GM18519 (cell line): Measurements from ENCODE around the gene HTR2A.
A peak's percentile ranks its signal among the peaks of the same experiment; 100 is the strongest.

Source experiments
- ATAC-seq: cut with Tn5 transposase; IDR thresholded peaks from one replicate; pipeline ENCODE4 v1.9.1; 2021; ENCODE audit warnings: mild to moderate bottlenecking, moderate library complexity; ENCODE audit not compliant: unreplicated experiment, low FRiP score

Gene HTR2A

GRCh38 chr13:46874006-46874405 is 22.8 kb downstream of the HTR2A start:
- ATAC-seq, result no peak

- ATAC-seq, result no peak
Measured at GRCh38 chr13:46871557-46871956, 25.3 kb downstream of the HTR2A start.

- ATAC-seq, result no peak
Measured at GRCh38 chr13:46868091-46868490, 28.8 kb downstream of the HTR2A start.

- ATAC-seq, result peak; percentile 52
Measured at GRCh38 chr13:46866150-46866549, 30.7 kb downstream of the HTR2A start.

- ATAC-seq, result no peak
Measured at GRCh38 chr13:46864941-46865340, 31.9 kb downstream of the HTR2A start.

GRCh38 chr13:46861959-46862358 is 34.9 kb downstream of the HTR2A start:
- no peak for ATAC-seq

- ATAC-seq, result no peak
Measured at GRCh38 chr13:46860722-46861121, 36.1 kb downstream of the HTR2A start.

GRCh38 chr13:46858776-46859175 is 38.1 kb downstream of the HTR2A start:
- ATAC-seq, result no peak

GRCh38 chr13:46858163-46858562 is 38.7 kb downstream of the HTR2A start:
- no peak for ATAC-seq

- no peak for ATAC-seq
Measured at GRCh38 chr13:46855664-46856063, 41.2 kb downstream of the HTR2A start.

- ATAC-seq, result peak; percentile 89
Measured at GRCh38 chr13:46855166-46855565, 41.7 kb downstream of the HTR2A start.

- ATAC-seq, result no peak
Measured at GRCh38 chr13:46852168-46852567, 44.7 kb downstream of the HTR2A start.

- ATAC-seq, result peak; percentile 36
Measured at GRCh38 chr13:46850214-46850613, 46.6 kb downstream of the HTR2A start.

GRCh38 chr13:46846726-46847125 is 50.1 kb downstream of the HTR2A start:
- ATAC-seq, result no peak

- no peak for ATAC-seq
Measured at GRCh38 chr13:46845146-46845545, 51.7 kb downstream of the HTR2A start.

- ATAC-seq, result no peak
Measured at GRCh38 chr13:46844431-46844830, 52.4 kb downstream of the HTR2A start.

- ATAC-seq, result no peak
Measured at GRCh38 chr13:46839399-46839798, 57.5 kb downstream of the HTR2A start.

- ATAC-seq, result no peak
Measured at GRCh38 chr13:46834657-46835056, 62.2 kb downstream of the HTR2A start.

GRCh38 chr13:46831588-46832194 is 65.2 kb downstream of the HTR2A start:
- ATAC-seq, result no peak

GRCh38 chr13:46830405-46831005 is 66.3 kb downstream of the HTR2A start:
- ATAC-seq, result no peak

GRCh38 chr13:46822551-46822950 is 74.3 kb downstream of the HTR2A start:
- no peak for ATAC-seq

- no peak for ATAC-seq
Measured at GRCh38 chr13:46817838-46818476, 78.9 kb downstream of the HTR2A start.
